K562 (cell line): ENCODE results near the gene CD3D. TPM values are rescaled to one million over a fixed set of nuclear protein-coding genes. Genes with fewer than 3 reads are reported as not detected.
A peak's percentile ranks its signal among the peaks of the same experiment; 100 is the strongest.

Experiments used
- CC2D1A ChIP-seq: fragments of 450-650 bp; IDR thresholded peaks from 2 replicates; pipeline ENCODE4 v1.6.1; 2017; ENCODE audit warnings: mild to moderate bottlenecking
- DDX20 ChIP-seq: fragments of 450-650 bp; IDR thresholded peaks from 2 replicates; pipeline ENCODE4 v1.6.1; 2016; ENCODE audit warnings: missing genetic modification characterization, low read depth, mild to moderate bottlenecking, missing compliant biosample characterization, moderate library complexity
- NR2C1 ChIP-seq, 2 experiments: fragments of 450-650 bp; IDR thresholded peaks; 2 replicates each; pipeline ENCODE4 v1.6.1; 2017; ENCODE audit warnings: mild to moderate bottlenecking in 2 of 2, antibody characterized with exemption in 1 of 2, inconsistent platforms in 1 of 2, missing compliant biosample characterization in 1 of 2, missing genetic modification characterization in 1 of 2
- RAD21 ChIP-seq, 2 experiments: fragments of 250-450 bp in 1 of 2; fragments of 450-650 bp in 1 of 2; sonication (Bioruptor Pico) in 1 of 2; formaldehyde crosslinking in 1 of 2; IDR thresholded peaks in 1 of 2; conservative IDR thresholded peaks in 1 of 2; 2 replicates each; pipeline versions ENCODE4 v1.4.0 to v1.8.0; 2020 to 2022; ENCODE audit warnings: mild to moderate bottlenecking in 2 of 2, moderate library complexity in 1 of 2
- RCOR1 ChIP-seq, 2 experiments: IDR thresholded peaks; 2 replicates each; pipeline ENCODE4 v1.6.1; 2012; ENCODE audit warnings: low read depth in 2 of 2, low read length in 2 of 2, borderline replicate concordance in 1 of 2, improper control_type of control experiment in 1 of 2
- SMC3 ChIP-seq: conservative IDR thresholded peaks from 2 replicates; pipeline ENCODE4 v1.6.1; 2011; ENCODE audit warnings: low read depth, low read length, improper control_type of control experiment; ENCODE audit not compliant: insufficient read depth
- STAG1 ChIP-seq: sonication (generic); formaldehyde crosslinking; IDR thresholded peaks from 2 replicates; pipeline ENCODE4 v1.5.0; 2020; ENCODE audit warnings: missing genetic modification reagents, borderline replicate concordance
- polyA plus RNA-seq, 8 experiments: library from polyadenylated mRNA; depleted of rRNA in 4 of 8; stranded (reverse) in 5 of 8; unstranded in 3 of 8; fragments of >200 nt; fragmentation: Nextera tagmentation in 2 of 8; fragmentation: Illumina TruSeq in 1 of 8; extraction: Ambion mirVana in 2 of 8; extraction: Trizol in 1 of 8; gene quantifications; 2 replicates each; pipeline versions ENCODE4 v1.2.1 to v1.2.3, GENCODE V29; 2011 to 2014; ENCODE audit warnings: inconsistent platforms in 1 of 8, missing spikeins in 1 of 8
- total RNA-seq, 7 experiments: library from RNA; depleted of rRNA in 6 of 7; stranded (reverse); fragments of >200 nt in 6 of 7; fragmentation: Illumina TruSeq in 2 of 7; extraction: Trizol in 2 of 7; gene quantifications; 2 replicates each; pipeline versions ENCODE4 v1.2.1 to v1.2.3, GENCODE V29; 2011 to 2021; ENCODE audit warnings: low replicate concordance in 1 of 7
- TF ChIP-seq, protein P1 (sequence below): IDR thresholded peaks from 2 replicates; pipeline ENCODE4 v1.6.1; 2012; ENCODE audit warnings: low read depth, low read length, improper control_type of control experiment, borderline replicate concordance
- TF ChIP-seq, protein P2 (sequence below): fragments of 150-350 bp; conservative IDR thresholded peaks from 2 replicates; pipeline ENCODE4 v1.6.1; 2014; ENCODE audit warnings: low read length
- TF ChIP-seq, protein P3 (sequence below), 2 experiments: fragments of 450-650 bp; formaldehyde crosslinking in 1 of 2; IDR thresholded peaks; 2 replicates each; pipeline versions ENCODE4 v1.4.0 to v1.6.1; 2014 to 2020; ENCODE audit warnings: mild to moderate bottlenecking in 2 of 2, borderline replicate concordance in 1 of 2, low read depth in 1 of 2

CD3D gene
- total and polyA plus RNA-seq, 9 of the 15 experiments (the other 6 are each of a cell fraction or from before 2014, with no cell fraction given) = 36.2 to 238 (median 67.1) TPM

DNA sequence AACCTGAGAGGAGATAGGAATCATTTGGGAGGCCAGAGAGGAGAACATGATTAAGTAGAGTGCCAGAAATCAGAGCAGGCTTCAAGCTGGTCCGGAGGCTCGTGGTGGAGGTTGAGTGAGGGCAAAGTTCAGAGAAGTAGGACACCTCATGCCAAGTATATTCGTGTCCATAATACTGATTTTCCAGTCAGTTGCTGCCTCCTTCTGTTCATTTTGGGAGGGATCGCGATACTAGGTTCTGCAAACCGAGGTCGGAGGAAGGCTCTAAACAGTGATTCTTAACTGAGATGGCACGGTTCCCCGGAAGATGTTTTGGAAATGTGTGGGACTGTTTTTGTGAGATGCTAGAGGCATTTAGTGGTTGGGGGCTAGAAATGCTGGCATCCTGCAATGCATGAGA, 51.6 kb downstream of the CD3D start (continued):
- peak; percentile 36; the same call in 1 of the 2 replicates for TF ChIP-seq SMC3
- peak; percentile 91 to 92 for TF ChIP-seq RAD21 (CRISPR knock-in tag; conservative IDR thresholded peaks at IDR 0.05 in 1 of 2, IDR thresholded peaks at IDR 0.05 in 1 of 2)
- peak; percentile 74 for TF ChIP-seq NR2C1 (IDR thresholded peaks at IDR 0.05)
- TF ChIP-seq NR2C1 (tag; IDR thresholded peaks at IDR 0.05) = peak; percentile 86
- TF ChIP-seq RCOR1 (IDR thresholded peaks at IDR 0.05; ENCODE audit: borderline replicate concordance in 1 of 2, low read depth in 2 of 2, low read length in 2 of 2) = no peak
- TF ChIP-seq DDX20 (tag) = no peak
- TF ChIP-seq, protein P1, sequence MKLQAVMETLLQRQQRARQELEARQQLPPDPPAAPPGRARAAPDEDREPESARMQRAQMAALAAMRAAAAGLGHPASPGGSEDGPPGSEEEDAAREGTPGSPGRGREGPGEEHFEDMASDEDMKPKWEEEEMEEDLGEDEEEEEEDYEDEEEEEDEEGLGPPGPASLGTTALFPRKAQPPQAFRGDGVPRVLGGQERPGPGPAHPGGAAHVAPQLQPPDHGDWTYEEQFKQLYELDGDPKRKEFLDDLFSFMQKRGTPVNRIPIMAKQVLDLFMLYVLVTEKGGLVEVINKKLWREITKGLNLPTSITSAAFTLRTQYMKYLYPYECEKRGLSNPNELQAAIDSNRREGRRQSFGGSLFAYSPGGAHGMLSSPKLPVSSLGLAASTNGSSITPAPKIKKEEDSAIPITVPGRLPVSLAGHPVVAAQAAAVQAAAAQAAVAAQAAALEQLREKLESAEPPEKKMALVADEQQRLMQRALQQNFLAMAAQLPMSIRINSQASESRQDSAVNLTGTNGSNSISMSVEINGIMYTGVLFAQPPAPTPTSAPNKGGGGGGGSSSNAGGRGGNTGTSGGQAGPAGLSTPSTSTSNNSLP = no peak
- TF ChIP-seq, protein P2, sequence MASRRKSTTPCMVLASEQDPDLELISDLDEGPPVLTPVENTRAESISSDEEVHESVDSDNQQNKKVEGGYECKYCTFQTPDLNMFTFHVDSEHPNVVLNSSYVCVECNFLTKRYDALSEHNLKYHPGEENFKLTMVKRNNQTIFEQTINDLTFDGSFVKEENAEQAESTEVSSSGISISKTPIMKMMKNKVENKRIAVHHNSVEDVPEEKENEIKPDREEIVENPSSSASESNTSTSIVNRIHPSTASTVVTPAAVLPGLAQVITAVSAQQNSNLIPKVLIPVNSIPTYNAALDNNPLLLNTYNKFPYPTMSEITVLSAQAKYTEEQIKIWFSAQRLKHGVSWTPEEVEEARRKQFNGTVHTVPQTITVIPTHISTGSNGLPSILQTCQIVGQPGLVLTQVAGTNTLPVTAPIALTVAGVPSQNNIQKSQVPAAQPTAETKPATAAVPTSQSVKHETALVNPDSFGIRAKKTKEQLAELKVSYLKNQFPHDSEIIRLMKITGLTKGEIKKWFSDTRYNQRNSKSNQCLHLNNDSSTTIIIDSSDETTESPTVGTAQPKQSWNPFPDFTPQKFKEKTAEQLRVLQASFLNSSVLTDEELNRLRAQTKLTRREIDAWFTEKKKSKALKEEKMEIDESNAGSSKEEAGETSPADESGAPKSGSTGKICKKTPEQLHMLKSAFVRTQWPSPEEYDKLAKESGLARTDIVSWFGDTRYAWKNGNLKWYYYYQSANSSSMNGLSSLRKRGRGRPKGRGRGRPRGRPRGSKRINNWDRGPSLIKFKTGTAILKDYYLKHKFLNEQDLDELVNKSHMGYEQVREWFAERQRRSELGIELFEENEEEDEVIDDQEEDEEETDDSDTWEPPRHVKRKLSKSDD = no peak
- TF ChIP-seq STAG1 = peak; percentile 69; the same call in 1 of the 2 replicates
- TF ChIP-seq, protein P3, sequence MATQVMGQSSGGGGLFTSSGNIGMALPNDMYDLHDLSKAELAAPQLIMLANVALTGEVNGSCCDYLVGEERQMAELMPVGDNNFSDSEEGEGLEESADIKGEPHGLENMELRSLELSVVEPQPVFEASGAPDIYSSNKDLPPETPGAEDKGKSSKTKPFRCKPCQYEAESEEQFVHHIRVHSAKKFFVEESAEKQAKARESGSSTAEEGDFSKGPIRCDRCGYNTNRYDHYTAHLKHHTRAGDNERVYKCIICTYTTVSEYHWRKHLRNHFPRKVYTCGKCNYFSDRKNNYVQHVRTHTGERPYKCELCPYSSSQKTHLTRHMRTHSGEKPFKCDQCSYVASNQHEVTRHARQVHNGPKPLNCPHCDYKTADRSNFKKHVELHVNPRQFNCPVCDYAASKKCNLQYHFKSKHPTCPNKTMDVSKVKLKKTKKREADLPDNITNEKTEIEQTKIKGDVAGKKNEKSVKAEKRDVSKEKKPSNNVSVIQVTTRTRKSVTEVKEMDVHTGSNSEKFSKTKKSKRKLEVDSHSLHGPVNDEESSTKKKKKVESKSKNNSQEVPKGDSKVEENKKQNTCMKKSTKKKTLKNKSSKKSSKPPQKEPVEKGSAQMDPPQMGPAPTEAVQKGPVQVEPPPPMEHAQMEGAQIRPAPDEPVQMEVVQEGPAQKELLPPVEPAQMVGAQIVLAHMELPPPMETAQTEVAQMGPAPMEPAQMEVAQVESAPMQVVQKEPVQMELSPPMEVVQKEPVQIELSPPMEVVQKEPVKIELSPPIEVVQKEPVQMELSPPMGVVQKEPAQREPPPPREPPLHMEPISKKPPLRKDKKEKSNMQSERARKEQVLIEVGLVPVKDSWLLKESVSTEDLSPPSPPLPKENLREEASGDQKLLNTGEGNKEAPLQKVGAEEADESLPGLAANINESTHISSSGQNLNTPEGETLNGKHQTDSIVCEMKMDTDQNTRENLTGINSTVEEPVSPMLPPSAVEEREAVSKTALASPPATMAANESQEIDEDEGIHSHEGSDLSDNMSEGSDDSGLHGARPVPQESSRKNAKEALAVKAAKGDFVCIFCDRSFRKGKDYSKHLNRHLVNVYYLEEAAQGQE (IDR thresholded peaks at IDR 0.05; ENCODE audit: borderline replicate concordance) = peak; percentile 90
- TF ChIP-seq, protein P3 (CRISPR knock-in tag; IDR thresholded peaks at IDR 0.05; ENCODE audit: low read depth) = no peak
- TF ChIP-seq CC2D1A = peak; percentile 70; the same call in 1 of the 2 replicates
